Coronary artery (tissue), 2 donors: ENCODE measurements around the gene PITX2.

Source experiments
- DNase-seq: peaks from one replicate; pipeline ENCODE4 v3.0.0-alpha.2; 2017; ENCODE audit warnings: low spot score
- H3K27ac ChIP-seq, 2 donors: fragments of 200-600 bp; sonication (generic); one replicate each; pipeline ENCODE4 v1.5.1; 2016 to 2019
- H3K4me3 ChIP-seq: fragments of 200-600 bp; sonication (generic); 2 replicates; pipeline ENCODE4 v1.5.1; 2016; ENCODE audit warnings: mild to moderate bottlenecking, moderate library complexity
- TF ChIP-seq, protein P1 (sequence below): fragments of 200-600 bp; sonication (generic); IDR thresholded peaks from one replicate; pipeline ENCODE4 v1.5.1; 2019; ENCODE audit warnings: antibody characterized with exemption

Gene PITX2

DNA sequence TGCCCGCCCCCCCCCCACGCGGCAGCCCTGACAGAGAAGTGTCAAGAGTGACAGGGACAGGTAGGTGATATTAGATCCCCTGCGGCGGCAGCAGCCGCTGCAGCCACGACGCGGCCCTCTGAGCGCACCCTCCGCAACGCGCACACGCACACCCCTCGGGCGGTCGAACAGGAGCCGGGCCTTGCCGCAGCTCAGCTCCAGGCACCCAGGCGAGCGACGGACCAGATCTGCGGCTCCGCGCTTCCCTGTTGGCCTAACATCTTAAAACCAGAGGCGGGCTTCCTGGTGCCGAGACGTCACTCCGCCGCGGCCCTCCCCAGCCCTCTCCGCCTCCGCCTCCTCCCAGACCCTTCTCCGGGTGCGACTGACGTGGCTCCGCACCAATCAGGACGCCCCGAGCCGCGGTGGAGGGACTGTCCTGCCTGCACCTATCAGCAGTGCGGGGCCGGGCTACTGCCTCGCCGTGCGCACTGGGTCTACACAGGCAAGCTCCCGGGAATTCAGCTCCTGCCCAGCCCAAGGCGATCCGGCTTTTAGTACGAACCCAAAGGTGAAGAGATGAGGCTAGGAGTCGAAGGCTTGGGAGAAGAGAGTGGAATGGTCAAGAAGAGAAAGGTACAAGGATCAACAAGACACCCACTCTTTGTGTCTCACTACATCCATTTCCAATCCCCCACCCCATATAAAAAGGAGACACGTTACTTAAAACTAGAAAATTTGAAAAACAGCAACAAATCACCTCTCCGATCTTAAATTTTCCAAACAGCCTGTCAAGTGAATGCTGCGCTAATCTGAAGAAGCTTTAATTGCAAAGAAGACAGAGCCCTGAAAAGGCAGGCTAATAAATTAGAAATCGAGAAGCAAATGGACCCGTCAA lies at the start of gene PITX2:
Gene PITX2, minus strand, starts transcription at position 237 of the 877 bp plus-strand sequence. CDS start 617 bp downstream, outside the sequence.
- H3K27ac ChIP-seq, result peak within 1 kb of the TSS in 1 of 2 donors; percentile 66
- H3K4me3 ChIP-seq, result peak within 1 kb of the TSS; percentile 77
- TF ChIP-seq, protein P1, sequence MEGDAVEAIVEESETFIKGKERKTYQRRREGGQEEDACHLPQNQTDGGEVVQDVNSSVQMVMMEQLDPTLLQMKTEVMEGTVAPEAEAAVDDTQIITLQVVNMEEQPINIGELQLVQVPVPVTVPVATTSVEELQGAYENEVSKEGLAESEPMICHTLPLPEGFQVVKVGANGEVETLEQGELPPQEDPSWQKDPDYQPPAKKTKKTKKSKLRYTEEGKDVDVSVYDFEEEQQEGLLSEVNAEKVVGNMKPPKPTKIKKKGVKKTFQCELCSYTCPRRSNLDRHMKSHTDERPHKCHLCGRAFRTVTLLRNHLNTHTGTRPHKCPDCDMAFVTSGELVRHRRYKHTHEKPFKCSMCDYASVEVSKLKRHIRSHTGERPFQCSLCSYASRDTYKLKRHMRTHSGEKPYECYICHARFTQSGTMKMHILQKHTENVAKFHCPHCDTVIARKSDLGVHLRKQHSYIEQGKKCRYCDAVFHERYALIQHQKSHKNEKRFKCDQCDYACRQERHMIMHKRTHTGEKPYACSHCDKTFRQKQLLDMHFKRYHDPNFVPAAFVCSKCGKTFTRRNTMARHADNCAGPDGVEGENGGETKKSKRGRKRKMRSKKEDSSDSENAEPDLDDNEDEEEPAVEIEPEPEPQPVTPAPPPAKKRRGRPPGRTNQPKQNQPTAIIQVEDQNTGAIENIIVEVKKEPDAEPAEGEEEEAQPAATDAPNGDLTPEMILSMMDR, result no peak
- peak; percentile 85 for DNase-seq

DNA sequence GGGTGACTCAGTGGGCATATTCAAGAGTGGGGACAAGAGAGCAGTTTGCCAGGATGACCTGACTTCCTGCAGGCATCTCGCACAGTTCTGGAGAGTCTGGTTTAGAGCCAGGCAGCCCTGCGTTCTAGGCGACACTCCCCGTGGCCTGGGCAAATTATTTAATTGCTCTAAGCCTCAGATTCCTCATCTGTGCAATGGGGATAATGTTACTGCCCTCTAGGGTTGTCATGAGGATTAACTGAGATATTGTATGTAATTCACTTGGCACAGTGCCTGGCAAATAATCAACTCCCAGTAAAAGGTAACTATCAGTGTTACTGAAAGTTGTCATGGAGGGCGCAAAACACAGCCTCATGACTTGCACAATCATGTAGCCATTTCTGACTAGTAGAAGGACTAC lies 48.8 kb upstream of the PITX2 start:
- Histone ChIP-seq H3K27ac (no peak overlapping the region), H3K4me3 (no peak overlapping the region)
- no peak for DNase-seq
- TF ChIP-seq, protein P1, result no peak

DNA sequence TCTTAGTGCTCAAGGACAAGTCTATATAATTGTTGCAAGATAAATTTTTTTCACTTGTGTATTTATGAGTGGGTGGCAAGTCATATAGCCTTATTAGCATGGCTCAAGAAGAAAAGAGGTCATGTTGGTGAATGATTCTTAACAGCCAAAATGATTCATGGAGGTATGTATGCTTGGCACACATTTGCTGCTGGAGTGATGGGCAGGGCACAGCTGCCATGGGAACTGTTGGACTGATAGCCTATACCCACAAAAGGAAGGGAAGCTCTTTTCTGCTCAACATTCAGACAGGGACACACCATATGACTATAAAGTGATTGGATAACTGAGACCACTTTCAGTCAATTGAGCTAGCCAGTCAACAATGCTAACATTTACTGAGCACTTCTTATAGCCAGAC lies 46.8 kb upstream of the PITX2 start:
- Histone ChIP-seq H3K4me3 (no peak overlapping the region), H3K27ac (no peak overlapping the region)
- TF ChIP-seq, protein P1, result no peak
- no peak for DNase-seq

DNA sequence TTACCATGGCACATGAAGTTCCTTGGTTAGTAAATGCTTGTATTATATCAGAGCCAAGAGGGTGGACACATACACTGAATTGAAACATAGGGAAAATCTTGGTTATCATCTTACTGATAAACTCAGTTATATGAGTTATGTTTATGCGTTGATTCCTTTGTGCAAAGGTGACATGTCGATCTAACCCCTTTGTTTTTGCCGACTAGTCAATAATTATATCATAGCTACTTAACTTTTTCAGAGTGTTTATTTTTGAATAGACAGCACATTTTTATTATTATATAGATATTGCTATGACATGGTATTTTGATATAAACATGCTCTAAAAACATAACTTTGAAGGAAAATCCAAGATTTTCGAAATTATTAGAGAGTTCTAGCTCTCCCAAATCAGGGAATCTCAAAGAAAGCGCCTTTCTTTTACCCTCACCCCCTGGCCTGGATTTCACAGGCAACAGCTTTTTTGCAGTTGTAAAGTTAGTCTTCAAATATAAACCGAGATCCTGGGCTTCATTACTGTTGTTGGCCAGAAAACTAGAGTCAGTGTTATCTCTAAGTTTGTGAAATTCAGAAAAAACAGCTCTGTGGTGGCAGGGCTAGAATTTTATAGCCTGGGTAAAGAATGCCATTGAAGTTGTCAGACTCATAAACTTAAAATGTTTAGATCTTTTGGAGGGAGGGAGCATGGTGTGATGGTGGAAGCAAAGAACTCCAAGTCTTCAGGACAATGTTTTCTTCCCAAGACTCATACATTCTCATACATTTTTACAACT lies 45.8 kb upstream of the PITX2 start:
- TF ChIP-seq, protein P1, result no peak
- no peak for DNase-seq
- Histone ChIP-seq H3K27ac (no peak overlapping the region), H3K4me3 (no peak overlapping the region)

DNA sequence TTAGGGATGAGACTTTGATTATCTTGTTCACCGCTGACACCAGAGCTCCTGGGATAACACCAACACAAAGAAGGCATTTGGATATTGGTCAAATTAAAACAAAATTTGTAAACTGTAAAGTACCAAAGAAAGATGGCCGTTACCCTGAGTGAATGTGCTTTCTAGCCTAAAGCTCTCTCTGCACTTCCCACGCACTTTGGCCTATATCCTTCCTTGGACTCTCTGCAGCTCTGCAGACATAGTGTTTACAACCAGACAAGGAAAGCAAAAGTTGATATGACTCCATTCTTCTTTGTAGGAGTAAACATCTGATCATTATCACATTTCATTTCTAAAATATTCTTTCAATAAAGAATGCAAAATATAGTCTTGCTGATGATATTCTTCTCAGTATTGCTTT lies 44.8 kb upstream of the PITX2 start:
- TF ChIP-seq, protein P1, result no peak
- Histone ChIP-seq H3K4me3 (no peak overlapping the region), H3K27ac (no peak overlapping the region)
- no peak for DNase-seq

DNA sequence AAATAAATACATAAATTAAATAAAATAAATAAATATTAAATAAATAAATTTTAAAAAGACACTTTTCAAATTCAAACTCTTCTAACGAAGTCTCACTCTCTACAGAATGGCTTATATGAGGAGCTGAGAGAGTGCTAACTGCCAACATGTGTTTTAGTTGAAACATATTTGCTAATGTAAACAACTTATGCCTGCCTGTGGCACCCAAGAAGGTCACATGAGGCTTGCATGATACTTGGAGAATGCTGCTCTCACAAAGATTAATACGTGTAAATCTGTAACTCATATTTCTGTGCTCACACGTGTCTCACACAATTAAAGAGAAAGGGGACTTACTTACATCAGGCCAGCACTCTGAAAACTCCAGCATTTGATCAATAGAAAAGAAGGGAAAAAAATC lies 43.2 kb upstream of the PITX2 start:
- no peak overlapping the region for H3K4me3 ChIP-seq
- TF ChIP-seq, protein P1, result no peak
- no peak for DNase-seq
- H3K27ac ChIP-seq, result no peak overlapping the region
